GM12875 (cell line): ENCODE measurements around the gene ZC3H12C.

ENCODE experiments used
- H3K4me3 ChIP-seq: one replicate; pipeline ENCODE4 v1.5.1; 2011; ENCODE audit warnings: low read depth, low read length, control low read depth
- TF ChIP-seq, protein P1 (sequence below): IDR thresholded peaks from 2 replicates; pipeline ENCODE4 v1.5.1; 2011; ENCODE audit warnings: low read depth, mild to moderate bottlenecking, control low read depth, inconsistent platforms, low read length, moderate library complexity, borderline replicate concordance; ENCODE audit not compliant: insufficient read depth

The ZC3H12C gene

DNA sequence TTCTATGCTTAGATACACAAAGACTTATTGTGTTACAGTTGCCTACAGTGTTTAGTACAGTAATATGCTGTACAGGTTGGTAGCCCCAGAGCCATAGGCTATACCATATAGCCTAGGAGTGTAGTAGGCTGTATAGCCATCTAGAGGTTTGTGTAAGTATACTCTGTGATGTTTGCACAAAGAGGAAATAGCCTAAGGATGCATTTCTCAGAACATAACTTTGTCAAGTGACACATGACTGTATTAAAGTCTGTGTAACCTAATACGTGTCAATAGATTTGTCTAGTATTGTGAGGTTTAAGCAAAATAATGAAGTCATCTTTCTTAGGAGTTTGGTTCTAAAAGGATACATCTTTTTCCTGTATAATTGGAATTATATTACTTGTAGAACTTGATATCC, 5.5 kb downstream of the ZC3H12C start:
- TF ChIP-seq, protein P1, sequence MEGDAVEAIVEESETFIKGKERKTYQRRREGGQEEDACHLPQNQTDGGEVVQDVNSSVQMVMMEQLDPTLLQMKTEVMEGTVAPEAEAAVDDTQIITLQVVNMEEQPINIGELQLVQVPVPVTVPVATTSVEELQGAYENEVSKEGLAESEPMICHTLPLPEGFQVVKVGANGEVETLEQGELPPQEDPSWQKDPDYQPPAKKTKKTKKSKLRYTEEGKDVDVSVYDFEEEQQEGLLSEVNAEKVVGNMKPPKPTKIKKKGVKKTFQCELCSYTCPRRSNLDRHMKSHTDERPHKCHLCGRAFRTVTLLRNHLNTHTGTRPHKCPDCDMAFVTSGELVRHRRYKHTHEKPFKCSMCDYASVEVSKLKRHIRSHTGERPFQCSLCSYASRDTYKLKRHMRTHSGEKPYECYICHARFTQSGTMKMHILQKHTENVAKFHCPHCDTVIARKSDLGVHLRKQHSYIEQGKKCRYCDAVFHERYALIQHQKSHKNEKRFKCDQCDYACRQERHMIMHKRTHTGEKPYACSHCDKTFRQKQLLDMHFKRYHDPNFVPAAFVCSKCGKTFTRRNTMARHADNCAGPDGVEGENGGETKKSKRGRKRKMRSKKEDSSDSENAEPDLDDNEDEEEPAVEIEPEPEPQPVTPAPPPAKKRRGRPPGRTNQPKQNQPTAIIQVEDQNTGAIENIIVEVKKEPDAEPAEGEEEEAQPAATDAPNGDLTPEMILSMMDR, result peak; percentile 16; the same call in 1 of the 2 replicates
- no peak overlapping the region for H3K4me3 ChIP-seq

DNA sequence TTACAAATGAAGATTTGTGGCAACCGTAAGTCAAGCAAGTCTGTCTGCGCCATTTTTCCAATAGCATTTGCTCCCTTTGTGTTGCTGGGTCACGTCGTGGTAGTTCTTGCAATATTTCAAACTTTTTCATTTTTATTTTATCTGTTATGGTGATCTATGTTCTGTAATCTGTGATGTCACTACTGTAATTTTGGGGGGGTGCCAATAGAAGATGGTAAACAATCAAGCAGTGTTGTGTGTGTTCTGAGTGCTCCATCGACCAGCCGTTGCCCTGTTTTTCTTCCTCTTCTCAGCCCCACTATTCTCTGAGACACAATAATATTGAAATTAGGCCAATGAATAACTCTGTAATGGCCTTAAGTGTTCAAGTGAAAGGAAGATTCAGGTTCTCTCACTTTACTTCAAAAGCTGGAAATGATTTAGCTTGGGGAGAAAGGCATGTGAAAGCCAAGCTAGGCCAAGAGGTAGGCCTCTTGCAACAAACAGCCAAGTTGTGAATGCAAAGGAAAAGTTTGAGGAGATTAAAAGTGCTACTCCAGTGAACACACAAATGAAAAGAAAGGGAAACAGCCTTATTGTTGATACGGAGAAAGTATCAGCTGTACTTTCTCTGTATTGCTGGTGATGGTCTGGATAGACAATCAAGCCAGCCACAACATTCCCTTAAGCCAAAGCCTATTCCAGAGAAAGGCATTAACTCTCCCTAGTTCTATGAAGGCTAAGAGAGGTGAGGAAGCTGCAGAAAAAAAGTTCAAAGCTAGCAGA, 7.5 kb downstream of the ZC3H12C start:
- no peak overlapping the region for H3K4me3 ChIP-seq
- TF ChIP-seq, protein P1, result no peak

DNA sequence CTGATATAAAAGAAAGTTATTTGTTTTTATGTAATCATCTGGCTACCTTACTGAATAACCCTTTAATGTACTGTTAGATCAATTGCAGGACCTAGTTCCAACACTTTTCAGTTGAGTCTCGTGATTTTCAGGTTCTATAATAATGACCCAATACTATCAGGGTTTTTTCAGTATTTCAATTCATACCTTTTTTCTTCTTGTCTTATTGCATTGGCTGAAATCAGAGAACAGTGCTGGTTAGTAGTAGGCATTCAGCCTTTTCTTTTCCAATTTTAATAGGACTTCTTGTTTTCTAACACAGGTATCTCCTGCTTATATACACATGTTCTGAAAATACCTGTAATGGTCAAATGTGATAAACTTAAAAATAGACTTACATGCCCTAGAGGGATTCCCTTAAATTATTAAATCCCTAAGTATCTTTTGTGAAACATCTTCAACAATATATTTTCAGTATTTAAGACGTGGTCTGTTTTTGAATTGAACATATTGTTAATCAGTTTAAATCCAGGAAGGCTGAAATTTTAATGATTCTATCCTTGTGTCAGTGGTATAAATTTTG, 13.6 kb downstream of the ZC3H12C start:
- TF ChIP-seq, protein P1, result no peak
- no peak overlapping the region for H3K4me3 ChIP-seq

DNA sequence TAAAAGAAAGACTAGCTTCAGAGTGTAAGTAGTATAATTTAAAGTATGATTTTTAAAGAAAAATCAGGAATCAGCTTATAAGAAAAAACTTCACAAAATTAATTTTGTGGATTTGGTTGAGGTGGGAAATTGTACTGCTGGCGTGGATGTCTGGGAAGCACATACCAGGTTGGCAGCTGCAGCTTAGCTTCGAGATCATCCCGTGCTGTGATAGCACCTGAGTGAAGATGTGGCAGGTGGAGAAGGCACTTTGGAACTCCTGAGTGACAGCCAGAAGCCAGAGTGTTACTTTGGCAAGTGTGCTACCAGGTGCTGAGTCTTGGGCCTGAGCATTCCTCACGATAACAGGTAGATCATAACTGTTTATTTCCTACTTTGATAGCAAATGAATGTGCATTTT, 17.7 kb downstream of the ZC3H12C start:
- TF ChIP-seq, protein P1, result no peak
- no peak overlapping the region for H3K4me3 ChIP-seq

DNA sequence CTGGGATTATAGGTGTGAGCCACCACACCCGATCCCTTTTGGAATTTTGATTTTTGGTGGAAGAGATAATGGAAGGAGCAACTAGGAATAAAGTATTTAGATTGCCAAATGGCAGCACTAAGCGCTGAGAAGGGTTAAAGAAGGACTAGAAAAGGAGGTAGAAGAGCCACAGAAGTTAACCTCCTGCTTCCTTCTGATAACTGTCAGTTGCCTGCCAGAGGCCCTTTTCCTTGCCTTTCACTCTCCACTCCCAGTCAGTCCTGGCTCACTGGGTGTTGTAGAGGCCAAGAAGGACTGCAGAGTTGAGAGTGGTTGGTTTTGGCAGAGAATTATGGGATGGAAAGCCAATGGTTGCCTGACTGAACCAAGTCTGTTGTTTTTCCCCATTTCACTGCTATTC, 19.3 kb downstream of the ZC3H12C start:
- H3K4me3 ChIP-seq, result no peak overlapping the region
- TF ChIP-seq, protein P1, result no peak

DNA sequence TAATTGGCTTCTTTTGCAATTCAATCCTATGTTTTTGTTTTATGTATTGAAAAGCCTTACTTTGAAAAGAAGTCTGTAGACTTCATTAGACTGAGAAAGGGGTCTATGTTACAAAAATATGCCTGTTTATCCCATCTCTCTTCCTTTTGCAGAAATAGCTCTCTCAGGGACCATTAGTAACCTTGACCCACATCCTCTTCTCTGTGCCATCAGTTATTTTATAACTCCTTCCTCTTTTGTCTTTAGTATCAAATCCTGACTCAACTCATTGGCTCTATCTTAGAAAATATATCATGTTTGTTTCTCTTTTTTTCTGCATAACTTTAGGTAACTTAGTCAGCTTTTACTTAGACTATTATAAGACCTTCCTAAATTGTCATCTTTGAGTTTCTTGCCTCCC, 20.3 kb downstream of the ZC3H12C start:
- no peak overlapping the region for H3K4me3 ChIP-seq
- TF ChIP-seq, protein P1, result no peak

DNA sequence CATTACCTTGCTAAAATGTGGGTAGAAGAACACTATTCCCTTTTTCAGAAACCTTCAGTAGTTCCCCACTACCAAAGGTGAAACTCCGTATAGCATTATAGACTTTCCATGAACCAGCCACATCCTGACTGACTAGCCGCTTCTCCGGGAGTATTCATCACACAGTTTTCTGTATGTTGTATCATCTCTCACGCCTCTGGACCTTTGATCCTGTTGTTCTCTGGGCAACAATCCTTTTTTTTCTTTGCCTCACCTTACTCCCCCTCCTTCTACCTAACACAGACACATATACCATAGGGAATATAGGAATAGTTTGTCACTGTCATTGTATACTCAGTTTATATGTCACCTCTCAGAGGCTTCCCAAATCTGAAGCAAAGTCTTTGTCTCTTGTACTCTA, 20.8 kb downstream of the ZC3H12C start:
- H3K4me3 ChIP-seq, result no peak overlapping the region
- TF ChIP-seq, protein P1, result no peak
